Limb (tissue), 2 donors: ENCODE measurements around the gene A2M.

Experiments used
- DNase-seq, 2 donors: peaks; one replicate each; pipeline ENCODE4 v3.0.0-alpha.2; 2016; ENCODE audit errors: extremely low spot score in 2 of 2

A2M gene

DNA sequence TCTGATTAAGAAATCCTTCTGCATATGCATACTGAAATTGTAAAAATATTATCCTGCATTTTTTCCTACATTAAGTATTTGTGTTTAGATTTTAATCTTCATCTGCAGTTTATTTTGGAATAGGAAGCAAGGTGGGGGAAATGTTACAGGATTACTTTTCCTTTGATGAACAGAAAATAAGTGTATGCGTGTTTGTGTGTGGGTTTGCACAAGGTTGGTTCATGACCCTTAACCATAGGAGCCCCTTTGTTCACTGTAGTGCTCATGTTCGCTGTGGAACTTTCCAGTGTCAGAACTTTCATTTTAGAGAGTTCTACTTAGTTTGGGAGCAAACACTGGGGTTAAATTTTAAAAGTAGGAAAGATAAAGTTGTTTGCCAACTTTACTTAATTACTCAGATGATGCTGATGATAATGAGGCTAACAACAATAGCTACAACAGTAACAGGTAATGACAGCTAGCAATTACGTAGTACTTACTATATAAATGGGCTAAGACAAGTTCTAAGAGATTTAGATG, 6.4 kb upstream of the A2M start:
- no peak for DNase-seq

DNA sequence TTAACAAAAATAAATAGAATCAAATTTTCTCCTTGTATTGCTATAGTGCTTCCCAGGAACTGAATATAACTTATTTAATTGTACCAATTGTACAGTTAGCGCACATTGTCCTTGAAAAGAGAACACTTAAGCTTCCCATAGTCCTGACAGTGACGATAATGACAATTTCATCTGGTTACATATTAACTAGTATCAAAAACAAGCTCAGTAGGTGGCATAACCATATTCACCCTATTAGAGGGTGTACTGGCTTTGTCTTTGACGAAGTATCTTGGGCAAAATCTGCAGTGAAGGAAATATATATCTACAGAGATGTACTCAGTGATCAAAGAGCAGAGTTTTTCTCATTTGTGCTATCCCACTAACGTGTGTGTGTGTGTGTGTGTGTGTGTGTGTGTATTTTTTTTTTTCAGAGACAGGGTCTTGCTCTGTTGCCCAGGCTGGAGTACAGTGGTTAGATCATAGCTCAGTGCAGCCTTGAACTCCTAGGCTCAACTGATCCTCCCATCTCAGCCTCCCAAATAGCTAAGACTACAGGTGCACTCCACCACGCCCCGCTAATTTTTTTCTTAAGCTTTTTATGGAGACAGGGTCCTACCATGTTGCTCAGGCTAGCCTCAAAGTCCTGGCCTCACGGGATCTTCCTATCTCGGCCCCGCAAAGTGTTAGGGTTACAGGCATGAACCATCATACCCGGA, 4.9 kb upstream of the A2M start:
- DNase-seq = no peak

DNA sequence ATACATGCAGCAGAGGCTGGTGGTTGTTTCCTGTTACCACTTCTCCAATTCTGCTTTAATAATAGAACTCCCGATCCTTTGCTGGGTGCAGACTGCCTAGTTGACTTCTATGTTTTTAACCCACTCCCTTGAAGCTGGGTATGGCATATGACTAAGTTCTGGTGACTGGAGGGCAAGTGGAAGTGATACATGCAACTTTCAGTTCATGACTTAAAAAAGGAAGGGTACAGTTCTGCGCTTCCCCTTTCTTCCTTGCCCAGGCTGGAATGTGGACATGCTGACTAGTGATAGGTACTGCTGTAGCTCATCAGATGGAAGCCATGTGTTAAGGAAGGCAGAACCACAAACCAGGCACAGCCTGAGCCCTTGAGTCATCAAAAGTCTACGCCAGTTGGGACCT, 2.4 kb upstream of the A2M start:
- peak in 1 of 2 donors; percentile 5 for DNase-seq

DNA sequence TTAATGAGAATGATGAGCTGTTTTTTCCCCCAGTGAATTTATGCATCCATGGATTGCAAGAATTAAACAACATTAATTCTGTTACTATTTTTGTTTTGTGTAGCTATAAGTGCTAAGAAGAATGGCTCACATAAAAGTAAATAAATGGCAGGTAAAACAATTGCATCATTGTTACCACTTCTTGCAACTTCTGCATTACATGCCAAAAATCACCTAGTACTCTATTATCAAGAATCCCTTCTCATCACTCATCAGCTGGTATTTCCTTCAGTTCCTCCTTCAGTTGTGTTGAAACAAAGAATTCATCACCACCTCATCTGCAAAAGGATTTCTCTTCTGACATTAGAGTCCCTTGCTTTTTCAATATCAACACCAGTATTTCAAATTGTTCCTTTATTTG, 773 bp downstream of the A2M start:
- DNase-seq = no peak

DNA sequence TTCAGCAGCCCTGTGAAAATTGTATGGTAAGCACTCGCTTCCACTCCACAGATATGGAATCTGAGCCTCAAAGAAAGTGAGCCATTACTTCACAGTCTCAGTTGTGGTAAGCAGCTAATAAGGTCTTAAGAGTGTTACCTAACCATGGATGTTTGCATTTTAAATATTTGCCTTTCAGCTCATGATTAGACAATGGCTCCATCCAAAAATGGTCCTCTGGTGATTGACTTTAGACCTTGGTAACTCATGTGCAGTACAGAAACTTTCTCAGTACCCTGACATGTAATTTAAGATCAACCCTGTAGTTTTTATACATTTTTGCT, 1.8 kb downstream of the A2M start:
- no peak for DNase-seq

DNA sequence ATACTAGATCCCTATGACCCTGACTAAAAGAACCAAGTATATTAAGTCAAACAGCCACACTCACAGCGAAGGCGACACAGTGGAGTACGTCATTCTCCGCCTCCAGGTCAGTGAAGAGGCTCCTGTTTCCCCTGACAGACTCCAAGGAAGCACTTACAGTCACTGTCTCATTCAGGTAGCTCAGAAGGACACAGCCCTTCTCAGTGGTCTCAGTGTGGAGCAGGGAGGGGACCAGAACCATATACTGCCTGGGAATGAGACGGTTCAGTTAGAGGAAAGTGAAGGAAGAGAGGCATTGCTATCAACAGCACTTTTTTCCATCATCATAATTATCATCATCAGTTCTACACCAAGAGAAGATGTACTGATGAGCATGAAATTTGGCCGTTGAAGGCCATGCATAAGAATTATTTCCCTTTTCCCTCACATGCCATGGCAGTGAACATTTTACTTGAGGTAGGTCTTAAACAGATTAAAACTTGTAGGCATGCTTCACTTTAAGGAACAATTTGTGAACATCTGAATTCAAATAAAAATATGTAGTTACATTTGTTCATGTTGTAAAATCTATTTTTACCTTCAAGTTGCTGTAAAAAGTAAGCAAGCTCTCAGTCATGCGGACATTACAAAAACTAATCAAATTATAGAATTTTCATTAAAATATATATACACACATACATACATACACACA, 2.3 kb downstream of the A2M start:
- no peak for DNase-seq

DNA sequence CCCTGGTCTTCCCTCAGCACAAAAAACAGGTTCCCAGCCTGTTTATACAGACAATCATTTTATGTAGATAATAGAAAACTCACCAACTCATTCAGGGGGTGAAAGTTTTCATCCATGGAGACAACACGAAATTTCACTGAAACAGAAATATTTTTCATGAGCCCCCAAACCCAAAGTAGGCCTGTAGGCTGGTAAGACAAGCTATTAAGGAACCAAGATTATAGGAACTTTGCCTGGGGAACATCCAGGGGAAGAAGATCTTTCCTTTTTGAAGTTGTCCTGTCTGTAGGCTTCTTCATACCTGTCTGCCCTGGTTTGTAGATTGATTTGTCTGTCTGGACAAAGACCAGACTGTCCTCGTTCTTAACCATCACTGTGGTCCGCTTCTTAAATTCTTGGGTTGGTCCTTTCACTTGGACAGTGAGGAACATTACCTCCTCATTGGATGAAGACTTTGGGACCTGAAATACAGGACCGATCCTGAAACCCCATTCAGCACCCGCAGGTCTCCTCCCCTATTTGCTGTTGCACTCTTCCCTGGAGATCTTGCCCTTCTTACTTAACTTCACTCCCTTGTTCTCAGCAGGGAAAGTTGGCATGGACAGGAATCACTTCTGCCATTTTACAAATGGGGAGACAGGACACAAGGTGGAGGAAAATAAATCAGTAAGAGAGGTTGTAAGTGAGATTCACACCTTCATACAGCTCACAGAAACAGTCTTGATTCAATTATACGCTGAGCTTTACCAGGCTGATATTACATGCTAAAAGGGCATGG, 3.5 kb downstream of the A2M start:
- no peak for DNase-seq

DNA sequence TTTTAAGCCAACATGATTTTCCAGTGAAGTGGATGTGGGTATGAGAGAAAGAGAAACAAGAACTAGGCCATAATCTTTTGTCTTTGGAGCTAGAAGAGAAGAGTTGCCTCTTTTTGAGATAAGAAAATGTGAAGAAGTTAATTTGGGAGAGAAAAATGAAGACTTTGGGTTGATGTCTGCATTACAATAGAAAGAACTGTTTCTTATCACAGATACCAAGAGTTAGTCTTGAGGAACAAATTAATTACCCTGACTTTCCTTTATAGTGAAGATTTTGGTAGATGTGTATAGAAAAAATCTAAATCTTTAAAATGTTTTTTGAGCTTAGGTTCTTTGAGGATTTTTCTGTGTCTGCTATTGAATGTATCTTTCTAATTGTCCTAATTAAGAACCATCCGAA, 4.2 kb downstream of the A2M start:
- DNase-seq = no peak

DNA sequence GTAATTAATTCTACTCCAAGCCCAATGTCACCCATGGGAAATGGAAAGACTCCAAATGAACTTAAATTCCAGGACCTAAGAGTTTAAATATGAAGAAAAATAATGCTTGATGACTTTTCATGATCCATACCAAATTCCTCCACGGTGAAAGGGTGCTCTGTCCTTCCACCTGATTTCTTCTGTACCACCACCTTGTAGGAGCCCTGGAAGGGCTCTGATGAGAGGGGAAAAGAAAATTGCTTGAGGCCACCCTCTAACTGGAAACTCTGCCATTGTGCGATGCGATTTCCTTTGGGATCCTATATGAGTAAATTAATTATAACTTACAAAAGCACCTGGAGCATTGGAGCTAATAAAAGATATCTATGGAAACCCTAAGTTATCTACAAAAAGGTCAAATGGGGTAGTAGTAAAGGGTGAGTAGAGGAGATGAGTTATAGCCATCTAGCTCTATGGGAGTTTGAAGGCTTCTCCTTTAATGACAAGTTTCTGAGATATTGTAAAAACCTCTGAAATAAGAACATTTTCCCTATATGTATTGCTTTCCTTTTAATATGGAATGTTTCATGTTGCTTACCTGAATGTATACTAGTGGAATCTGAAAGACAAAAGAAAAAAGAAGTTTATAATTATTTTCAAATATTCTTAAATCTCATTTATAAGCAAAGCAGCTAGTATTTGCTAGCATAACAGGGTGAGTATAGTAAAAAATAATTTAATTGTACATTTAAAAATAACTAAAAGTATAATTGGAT, 5.8 kb downstream of the A2M start:
- DNase-seq = no peak

DNA sequence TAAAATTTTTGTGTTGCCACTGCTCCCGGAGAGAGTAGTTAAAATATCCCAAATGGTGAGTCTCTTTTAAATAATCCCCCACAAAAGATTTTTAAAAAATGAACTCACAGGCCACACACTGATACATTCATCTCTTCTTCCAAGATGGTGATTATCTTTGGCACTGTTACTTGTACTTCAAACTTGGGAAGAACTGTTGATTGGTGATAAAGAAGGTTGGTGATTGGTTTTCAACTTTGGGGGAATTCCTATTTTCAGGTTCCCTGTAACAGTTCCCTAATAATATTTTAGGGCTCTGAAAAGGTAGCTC, 6.6 kb downstream of the A2M start:
- no peak for DNase-seq

DNA sequence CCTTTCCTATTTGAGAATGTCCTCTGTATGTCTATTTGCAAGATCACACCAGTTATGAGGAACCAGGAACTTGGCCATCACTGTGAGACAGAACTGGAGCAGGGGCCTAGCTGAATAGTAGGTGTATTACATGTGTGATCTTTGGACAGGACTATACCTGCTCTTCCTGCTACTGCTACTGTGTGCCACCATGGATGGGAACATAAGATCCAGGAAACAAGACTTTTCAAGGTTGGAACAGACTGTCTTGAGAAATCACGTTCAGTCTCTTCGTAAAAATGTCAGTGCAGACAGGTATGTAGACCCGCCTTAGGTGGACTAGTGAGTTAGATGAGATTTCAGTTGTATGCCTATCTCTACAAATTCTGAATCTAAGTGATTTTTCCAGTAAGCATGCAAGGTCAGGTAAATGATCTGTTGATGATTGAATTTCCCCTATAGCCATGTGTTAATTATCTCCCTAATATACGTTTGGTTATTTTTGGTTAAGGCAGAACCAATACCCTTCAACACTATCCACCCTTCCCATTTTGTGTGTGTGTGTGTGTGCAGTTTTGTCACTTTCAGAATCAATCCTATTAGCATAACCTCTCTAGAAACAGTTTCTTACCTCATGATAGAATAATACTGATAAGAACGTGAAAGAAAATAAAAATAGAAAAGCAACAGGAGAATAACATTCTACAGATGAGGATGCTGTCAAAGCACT, 7.1 kb downstream of the A2M start:
- DNase-seq = no peak

DNA sequence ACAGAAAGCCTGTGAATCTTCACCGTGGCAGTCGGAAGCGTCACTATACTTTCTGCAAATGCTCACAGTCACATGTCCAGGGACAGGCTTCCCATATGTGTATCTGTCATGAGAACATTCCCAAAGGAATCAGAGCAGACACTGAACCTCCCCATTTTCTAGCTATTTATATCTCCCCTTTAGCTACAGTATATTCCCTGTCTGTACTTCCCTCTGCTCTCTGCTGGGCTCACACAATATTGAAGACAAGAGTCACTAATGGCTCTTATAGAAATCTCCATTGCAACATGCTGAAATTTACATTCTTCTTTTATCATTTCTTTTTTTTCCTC, 8.2 kb downstream of the A2M start:
- no peak for DNase-seq

DNA sequence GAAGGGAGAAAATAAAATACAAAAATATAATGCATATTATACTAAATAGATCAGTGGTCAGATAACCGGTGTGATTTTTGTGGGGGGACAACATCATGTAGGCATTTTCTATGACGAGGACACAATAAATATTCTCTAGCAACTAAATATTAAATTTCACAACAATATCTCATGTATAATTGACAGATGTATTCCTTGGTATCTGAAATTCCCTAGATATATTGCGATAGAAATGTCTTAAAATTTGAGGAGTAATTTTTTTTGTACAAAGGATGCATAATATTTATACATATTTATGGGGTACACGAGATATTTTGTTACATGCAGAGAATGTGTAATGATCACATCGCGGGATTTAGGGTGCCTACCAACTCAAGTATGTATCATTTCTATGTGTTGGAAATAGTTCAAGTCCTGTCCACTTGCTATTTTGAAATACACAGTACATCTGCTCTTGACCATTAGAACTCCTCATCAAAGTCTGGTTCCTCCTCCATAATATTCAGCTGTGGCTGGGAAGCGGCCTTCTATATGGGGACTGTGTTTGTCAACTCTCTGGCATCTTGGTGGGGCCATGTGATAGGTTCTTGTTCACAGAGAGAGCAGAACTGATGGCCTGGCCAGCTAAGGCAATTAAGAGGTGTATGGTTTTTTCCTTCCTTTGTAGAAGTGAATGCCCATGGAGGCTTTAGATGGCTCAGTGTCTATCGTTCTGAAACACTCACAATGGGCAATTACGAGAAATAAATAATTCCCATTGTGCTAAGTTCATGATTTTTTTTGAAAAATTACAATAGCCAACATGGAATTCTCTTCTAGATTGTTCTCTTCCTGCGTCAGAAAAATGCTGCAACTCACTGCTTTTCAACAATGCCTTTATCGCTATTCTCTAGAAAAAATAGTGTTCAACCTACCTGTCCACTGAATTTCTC, 8.8 kb downstream of the A2M start:
- DNase-seq = no peak

DNA sequence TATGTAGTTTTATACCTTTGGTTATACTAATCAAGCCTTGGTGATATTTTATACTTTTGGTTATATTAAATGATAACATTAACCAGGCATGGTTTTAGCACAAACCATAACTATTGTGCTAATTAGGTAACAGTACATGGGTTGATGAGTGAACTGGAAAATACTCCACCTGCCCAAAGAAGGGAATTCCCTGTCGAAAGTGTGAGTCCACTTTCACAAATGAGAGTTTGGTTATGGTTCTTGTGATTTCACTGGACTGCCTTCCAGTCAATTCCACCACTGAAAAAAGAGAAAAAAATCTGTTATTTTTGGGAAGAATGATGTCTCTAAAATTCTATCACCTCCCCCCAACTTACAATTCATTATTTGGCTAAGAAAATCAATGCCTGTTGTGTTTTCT, 9.7 kb downstream of the A2M start:
- no peak for DNase-seq

DNA sequence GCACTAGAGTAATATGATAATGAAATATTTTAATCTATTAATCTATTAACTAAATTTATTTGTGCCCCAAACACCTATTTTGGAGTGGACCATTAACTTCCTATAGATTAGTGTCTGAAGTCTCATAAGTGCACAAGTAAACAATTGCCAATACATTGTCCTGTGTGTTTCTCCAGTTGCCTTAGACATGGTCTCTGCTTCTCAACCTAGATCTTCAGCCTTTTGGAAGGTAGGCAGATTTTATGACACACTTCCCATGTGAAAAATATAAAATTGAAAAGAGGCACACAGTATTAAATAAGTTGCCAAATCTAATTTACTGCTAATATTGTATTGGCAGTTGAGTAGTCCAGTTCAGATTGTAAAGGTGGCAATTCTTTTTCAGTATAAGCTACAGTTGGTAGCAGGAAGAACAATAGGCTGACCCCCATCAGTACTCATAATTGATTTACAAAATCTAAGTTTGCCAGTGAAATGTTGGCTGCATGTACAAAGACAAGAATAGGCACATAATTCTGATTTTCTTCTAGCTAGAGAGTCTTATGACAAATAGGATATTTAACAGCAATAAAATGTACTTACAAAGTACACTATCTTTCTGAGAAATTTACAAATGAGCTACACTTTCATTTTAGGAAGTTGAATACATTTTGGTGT, 10.8 kb downstream of the A2M start:
- no peak for DNase-seq

DNA sequence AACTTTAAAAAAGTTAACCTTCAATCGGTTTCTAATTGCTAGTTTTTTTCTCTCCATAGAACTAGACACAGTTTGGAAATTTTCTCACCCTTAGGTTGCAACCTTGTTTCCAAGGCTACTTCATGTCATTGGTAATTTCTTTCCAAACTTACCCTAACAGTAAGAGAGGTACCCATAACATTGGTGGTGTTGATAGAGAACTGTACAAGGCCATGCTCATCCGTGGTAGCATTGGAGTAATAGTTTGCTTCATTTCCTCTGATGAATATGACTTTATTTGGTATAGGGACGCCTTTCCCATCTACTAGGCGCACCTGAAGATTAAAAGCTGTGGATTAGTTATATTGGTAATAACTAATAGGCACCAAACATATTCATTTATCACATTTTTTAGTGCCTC, 11.6 kb downstream of the A2M start:
- no peak for DNase-seq

DNA sequence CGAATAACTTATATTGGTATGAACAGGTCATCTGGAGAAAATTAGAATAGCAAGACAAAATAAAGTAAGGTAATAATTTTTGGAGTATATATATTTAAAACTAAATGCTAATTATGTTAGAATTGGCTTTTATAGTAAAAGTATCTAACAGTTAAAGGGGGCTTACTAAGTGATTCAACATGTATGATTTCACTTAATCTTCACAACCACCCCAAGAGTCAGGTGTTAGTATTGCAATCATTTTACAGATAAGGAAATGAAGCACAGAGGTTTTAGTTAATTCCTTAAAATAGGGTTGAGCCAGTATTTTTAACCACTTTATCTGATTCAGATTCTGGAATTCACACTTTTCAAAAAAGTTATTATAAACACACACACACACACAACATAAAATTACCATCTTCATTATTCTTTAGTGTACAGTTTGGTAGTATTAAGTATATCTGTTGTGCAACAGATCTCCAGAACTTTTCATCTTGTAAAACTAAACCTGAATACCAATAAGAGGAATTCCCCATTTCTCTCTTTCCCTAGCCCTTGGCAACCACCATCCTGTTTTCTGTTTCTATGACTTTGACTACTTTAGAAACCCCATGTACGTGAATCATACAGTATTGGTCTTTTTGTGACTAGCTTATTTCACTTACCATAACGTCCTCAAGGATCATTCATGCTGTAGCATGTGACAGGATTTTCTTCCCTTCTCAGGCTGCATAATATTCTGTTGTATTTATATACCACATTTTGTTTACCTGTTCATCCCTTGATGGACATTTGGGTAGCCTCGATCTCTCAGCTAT, 12.5 kb downstream of the A2M start:
- DNase-seq = no peak

DNA sequence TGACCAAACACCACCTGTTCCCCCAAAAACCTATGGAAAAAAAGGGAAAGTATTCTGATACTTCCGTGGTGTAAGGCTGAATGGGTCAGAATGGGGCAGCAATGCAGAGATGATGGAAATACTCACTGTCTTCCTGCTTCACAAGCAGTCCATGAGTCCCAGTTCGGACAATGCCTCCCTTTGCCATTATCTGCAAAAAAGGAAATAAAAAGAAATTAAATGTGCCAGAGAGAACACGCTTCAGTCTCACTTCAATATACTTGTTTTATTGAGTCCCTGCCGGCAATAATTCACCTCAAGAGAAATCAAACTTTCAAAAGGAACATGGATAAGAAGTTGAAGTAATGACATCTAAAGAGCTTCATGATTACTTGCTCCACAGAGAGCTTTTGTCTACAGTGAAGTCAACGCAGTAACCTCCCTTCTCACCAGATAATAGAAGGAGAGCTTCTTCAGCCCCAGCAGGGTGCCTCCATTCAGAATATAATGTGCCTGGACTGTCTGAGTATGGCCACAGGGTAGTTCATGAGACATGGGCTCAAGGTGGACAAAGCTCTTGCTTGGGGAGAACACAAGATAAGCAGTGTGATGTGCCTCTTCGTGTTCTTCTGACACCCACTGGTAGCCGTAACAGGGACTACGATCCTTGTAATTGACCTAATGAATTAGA, 14.6 kb downstream of the A2M start:
- no peak for DNase-seq
